RWPE2 (cell line): ENCODE data around the gene PLCB1.

Experiments
- ATAC-seq: fragments of 200-7000 bp; cut with Tn5 transposase; 3 replicates; pipeline ENCODE4 v1.9.1; 2021; ENCODE audit warnings: low read depth
- DNase-seq: peaks from one replicate; pipeline ENCODE4 v3.0.0-alpha.2; 2020; ENCODE audit warnings: low spot score
- H3K27ac ChIP-seq: fragments of 450-650 bp; 2 replicates; pipeline ENCODE4 v1.5.1; 2017; ENCODE audit warnings: mild to moderate bottlenecking; ENCODE audit not compliant: poor library complexity, severe bottlenecking
- H3K27me3 ChIP-seq: fragments of 250-450 bp; sonication (Bioruptor Pico); 2 replicates; pipeline ENCODE4 v1.5.1; 2021; ENCODE audit warnings: mild to moderate bottlenecking, moderate library complexity; ENCODE audit not compliant: insufficient read depth, poor library complexity, severe bottlenecking
- H3K36me3 ChIP-seq: fragments of 250-450 bp; sonication (Bioruptor Pico); 2 replicates; pipeline ENCODE4 v1.5.1; 2020; ENCODE audit warnings: low read depth, mild to moderate bottlenecking, moderate library complexity
- H3K4me1 ChIP-seq: fragments of 250-450 bp; sonication (Bioruptor Pico); 2 replicates; pipeline ENCODE4 v1.5.1; 2021; ENCODE audit warnings: mild to moderate bottlenecking, moderate library complexity; ENCODE audit not compliant: insufficient read depth, poor library complexity, severe bottlenecking
- H3K4me3 ChIP-seq: fragments of 250-450 bp; sonication (Bioruptor Pico); 2 replicates; pipeline ENCODE4 v1.5.1; 2021; ENCODE audit warnings: mild to moderate bottlenecking, moderate library complexity; ENCODE audit not compliant: severe bottlenecking
- H3K9me3 ChIP-seq: fragments of 250-450 bp; sonication (Bioruptor Pico); 2 replicates; pipeline ENCODE4 v1.5.1; 2021; ENCODE audit warnings: mild to moderate bottlenecking, moderate library complexity; ENCODE audit not compliant: severe bottlenecking
- CTCF ChIP-seq: fragments of 450-650 bp; IDR thresholded peaks from one replicate; pipeline ENCODE4 v1.5.1; 2017; ENCODE audit warnings: mild to moderate bottlenecking, moderate library complexity; ENCODE audit not compliant: poor library complexity, severe bottlenecking

Gene PLCB1

GRCh38 chr20:8798505-8798904 is 666.4 kb downstream of the PLCB1 start:
- DNase-seq, result no peak
- Histone ChIP-seq H3K36me3 (no peaks in the 10 kb centered on the region), H3K27ac (no peak overlapping the region), H3K4me1 (no peaks in the 10 kb centered on the region), H3K27me3 (no peaks in the 10 kb centered on the region), H3K9me3 (no peaks in the 10 kb centered on the region), H3K4me3 (no peak overlapping the region)
- no peak for ATAC-seq
- no peak for TF ChIP-seq CTCF

GRCh38 chr20:8800089-8800488 is 668.0 kb downstream of the PLCB1 start:
- H3K27ac ChIP-seq, result no peak overlapping the region
- ATAC-seq (peak; percentile 42; the same call in 2 of the 3 replicates), DNase-seq (no peak)
- H3K4me3 ChIP-seq, result no peak overlapping the region
- TF ChIP-seq CTCF, result peak; percentile 51
- no peaks in the 10 kb centered on the region for H3K9me3 ChIP-seq
- H3K36me3 ChIP-seq, result no peaks in the 10 kb centered on the region
- H3K4me1 ChIP-seq, result no peaks in the 10 kb centered on the region
- no peaks in the 10 kb centered on the region for H3K27me3 ChIP-seq

GRCh38 chr20:8801686-8802085 is 669.6 kb downstream of the PLCB1 start:
- DNase-seq (no peak), ATAC-seq (no peak)
- H3K27me3 ChIP-seq, result no peaks in the 10 kb centered on the region
- H3K36me3 ChIP-seq, result no peaks in the 10 kb centered on the region
- TF ChIP-seq CTCF, result no peak
- no peak overlapping the region for H3K27ac ChIP-seq
- no peaks in the 10 kb centered on the region for H3K9me3 ChIP-seq
- no peak overlapping the region for H3K4me3 ChIP-seq
- H3K4me1 ChIP-seq, result no peaks in the 10 kb centered on the region

GRCh38 chr20:8803065-8803464 is 671.0 kb downstream of the PLCB1 start:
- Histone ChIP-seq H3K4me1 (no peaks in the 10 kb centered on the region), H3K36me3 (no peaks in the 10 kb centered on the region), H3K9me3 (no peaks in the 10 kb centered on the region), H3K27me3 (no peaks in the 10 kb centered on the region), H3K4me3 (no peak overlapping the region), H3K27ac (no peak overlapping the region)
- no peak for TF ChIP-seq CTCF
- ATAC-seq (no peak), DNase-seq (no peak)

GRCh38 chr20:8803941-8804340 is 671.9 kb downstream of the PLCB1 start:
- Histone ChIP-seq H3K27me3 (no peaks in the 10 kb centered on the region), H3K4me3 (no peak overlapping the region), H3K9me3 (no peaks in the 10 kb centered on the region), H3K27ac (no peak overlapping the region), H3K4me1 (no peaks in the 10 kb centered on the region), H3K36me3 (no peaks in the 10 kb centered on the region)
- no peak for DNase-seq
- ATAC-seq, result no peak
- no peak for TF ChIP-seq CTCF
